OCI-LY3 (cell line): ENCODE data around the gene OAS2.

Experiments
- H2AFZ ChIP-seq: fragments of 200-600, 300-600 bp; shearing (Covaris generic); 2 replicates; pipeline ENCODE4 v1.6.0; 2014; ENCODE audit warnings: antibody characterized with exemption, low read depth, low read length
- H3K27ac ChIP-seq: fragments of 200-600, 300-600 bp; sonication (generic); 2 replicates; pipeline ENCODE4 v1.5.1; 2014; ENCODE audit warnings: mild to moderate bottlenecking, low read length, moderate library complexity, mixed read lengths
- H3K27me3 ChIP-seq: fragments of 200-600, 300-600 bp; sonication (generic); 2 replicates; pipeline ENCODE4 v1.6.1; 2014; ENCODE audit warnings: low read depth, low read length, mixed read lengths
- H3K36me3 ChIP-seq: fragments of 200-600, 300-600 bp; sonication (generic); replicated peaks from 2 replicates; pipeline ENCODE3; 2014; ENCODE audit warnings: low read depth, low read length, mixed read lengths
- H3K4me1 ChIP-seq: fragments of 300-600, 200-600 bp; sonication (generic); 2 replicates; pipeline ENCODE4 v1.6.1; 2014; ENCODE audit warnings: low read length, mixed read lengths
- H3K4me2 ChIP-seq: fragments of 200-600, 300-600 bp; sonication (generic); 2 replicates; pipeline ENCODE4 v1.6.1; 2014; ENCODE audit warnings: low read length, mixed read lengths
- H3K4me3 ChIP-seq: fragments of 300-600, 200-600 bp; sonication (generic); 2 replicates; pipeline ENCODE4 v1.5.1; 2014; ENCODE audit warnings: antibody characterized with exemption, mild to moderate bottlenecking, low read length, moderate library complexity
- H3K79me2 ChIP-seq: fragments of 300-600, 200-600 bp; shearing (Covaris generic); 2 replicates; pipeline ENCODE4 v1.6.1; 2014; ENCODE audit warnings: mild to moderate bottlenecking, low read length, mixed read lengths
- H3K9ac ChIP-seq: fragments of 300-600, 200-600 bp; shearing (Covaris generic); 2 replicates; pipeline ENCODE4 v1.6.0; 2014; ENCODE audit warnings: mild to moderate bottlenecking, low read length, moderate library complexity
- H3K9me3 ChIP-seq: fragments of 200-600, 300-600 bp; shearing (Covaris generic); 2 replicates; pipeline ENCODE4 v1.6.1; 2014; ENCODE audit warnings: low read length, mixed read lengths; ENCODE audit not compliant: insufficient read depth
- H4K20me1 ChIP-seq: fragments of 200-600, 300-600 bp; sonication (generic); 2 replicates; pipeline ENCODE4 v1.6.1; 2016; ENCODE audit warnings: low read length, mixed read lengths; ENCODE audit not compliant: insufficient read depth
- CTCF ChIP-seq: fragments of 200-600, 300-600 bp; sonication (generic); IDR thresholded peaks from 2 replicates; pipeline ENCODE4 v1.5.1; 2014; ENCODE audit warnings: antibody characterized with exemption, low read length, low read depth
- EZH2phosphoT487 ChIP-seq: fragments of 200-600 bp; shearing (Covaris generic); IDR thresholded peaks from 2 replicates; pipeline ENCODE4 v1.6.1; 2018; ENCODE audit warnings: antibody characterized with exemption, mixed run types, low read depth

The OAS2 gene

GRCh38 chr12:112930350-112930749 is 48.0 kb upstream of the OAS2 start:
- Histone ChIP-seq H3K4me1 (peaks cover 22% of the 10 kb centered on the region), H3K79me2 (no peaks in the 10 kb centered on the region), H3K4me3 (no peak overlapping the region), H3K9me3 (no peaks in the 10 kb centered on the region), H2AFZ (no peak overlapping the region), H3K27ac (no peak overlapping the region), H3K4me2 (no peak overlapping the region), H3K36me3 (peaks cover 8% of the 10 kb centered on the region), H4K20me1 (no peaks in the 10 kb centered on the region), H3K9ac (no peak overlapping the region), H3K27me3 (0 out of 2 replicates have a peak, but pooled peaks cover 6% of the 10 kb centered on the region)
- TF ChIP-seq EZH2phosphoT487 (no peak), CTCF (no peak)

- Histone ChIP-seq H3K4me1 (0 out of 2 replicates have a peak, but pooled peaks cover under 1% of the 10 kb centered on the region), H3K79me2 (no peaks in the 10 kb centered on the region), H2AFZ (no peak overlapping the region), H3K27me3 (0 out of 2 replicates have a peak, but pooled peaks cover 4% of the 10 kb centered on the region), H3K27ac (no peak overlapping the region), H3K4me2 (no peak overlapping the region), H3K9me3 (no peaks in the 10 kb centered on the region), H4K20me1 (no peaks in the 10 kb centered on the region), H3K36me3 (peaks cover 4% of the 10 kb centered on the region), H3K4me3 (no peak overlapping the region), H3K9ac (no peak overlapping the region)
- TF ChIP-seq CTCF: no peak
- no peak for TF ChIP-seq EZH2phosphoT487
Observed at GRCh38 chr12:112932485-112933128, 45.7 kb upstream of the OAS2 start.

- Histone ChIP-seq H3K4me1 (peaks cover 4% of the 10 kb centered on the region), H4K20me1 (no peaks in the 10 kb centered on the region), H3K4me3 (no peak overlapping the region), H3K27ac (no peak overlapping the region), H3K27me3 (no peaks in the 10 kb centered on the region), H3K36me3 (peaks cover under 1% of the 10 kb centered on the region), H3K9ac (no peak overlapping the region), H2AFZ (no peak overlapping the region), H3K9me3 (no peaks in the 10 kb centered on the region), H3K4me2 (no peak overlapping the region), H3K79me2 (no peaks in the 10 kb centered on the region)
- TF ChIP-seq CTCF (no peak), EZH2phosphoT487 (no peak)
Observed at GRCh38 chr12:112933129-112933505, 45.2 kb upstream of the OAS2 start.

- Histone ChIP-seq H3K27ac (no peak overlapping the region), H3K4me2 (no peak overlapping the region), H2AFZ (no peak overlapping the region), H3K27me3 (no peaks in the 10 kb centered on the region; the same call in 1 of the 2 replicates), H3K9me3 (no peaks in the 10 kb centered on the region), H4K20me1 (no peaks in the 10 kb centered on the region), H3K4me1 (peaks cover 29% of the 10 kb centered on the region), H3K36me3 (no peaks in the 10 kb centered on the region), H3K9ac (no peak overlapping the region), H3K79me2 (no peaks in the 10 kb centered on the region), H3K4me3 (no peak overlapping the region)
- no peak for TF ChIP-seq EZH2phosphoT487
- no peak for TF ChIP-seq CTCF
Observed at GRCh38 chr12:112936264-112936663, 42.1 kb upstream of the OAS2 start.
